ENCODE results near the gene TRAP1.
"Not testable (repeated sequence)": the region's sequence is repeated elsewhere in the genome, so short reads cannot be mapped to it uniquely, and the experiment has no call there.

TRAP1 gene

GRCh38 chr16:3661311-3661710 is 56.0 kb downstream of the TRAP1 start:
- Histone ChIP-seq H3K36me3 (ENCODE audit: control insufficient read depth, insufficient read depth, low read length) (peaks cover 33% of the 10 kb centered on the region), H3K27ac (ENCODE audit: low read depth, low read length) (no peak overlapping the region), H3K4me1 (ENCODE audit: control insufficient read depth, insufficient read depth, low read length) (no peaks in the 10 kb centered on the region), H3K27me3 (ENCODE audit: control insufficient read depth, insufficient read depth, low read length) (no peaks in the 10 kb centered on the region), H3K9ac (ENCODE audit: low read length) (no peak overlapping the region), H3K4me3 (ENCODE audit: low read length) (no peak overlapping the region)

GRCh38 chr16:3659251-3659650 is 58.1 kb downstream of the TRAP1 start:
- peaks cover 28% of the 10 kb centered on the region for H3K36me3 ChIP-seq (ENCODE audit: control insufficient read depth, insufficient read depth, low read length)
- no peak overlapping the region for H3K4me3 ChIP-seq (ENCODE audit: low read length)

DNA sequence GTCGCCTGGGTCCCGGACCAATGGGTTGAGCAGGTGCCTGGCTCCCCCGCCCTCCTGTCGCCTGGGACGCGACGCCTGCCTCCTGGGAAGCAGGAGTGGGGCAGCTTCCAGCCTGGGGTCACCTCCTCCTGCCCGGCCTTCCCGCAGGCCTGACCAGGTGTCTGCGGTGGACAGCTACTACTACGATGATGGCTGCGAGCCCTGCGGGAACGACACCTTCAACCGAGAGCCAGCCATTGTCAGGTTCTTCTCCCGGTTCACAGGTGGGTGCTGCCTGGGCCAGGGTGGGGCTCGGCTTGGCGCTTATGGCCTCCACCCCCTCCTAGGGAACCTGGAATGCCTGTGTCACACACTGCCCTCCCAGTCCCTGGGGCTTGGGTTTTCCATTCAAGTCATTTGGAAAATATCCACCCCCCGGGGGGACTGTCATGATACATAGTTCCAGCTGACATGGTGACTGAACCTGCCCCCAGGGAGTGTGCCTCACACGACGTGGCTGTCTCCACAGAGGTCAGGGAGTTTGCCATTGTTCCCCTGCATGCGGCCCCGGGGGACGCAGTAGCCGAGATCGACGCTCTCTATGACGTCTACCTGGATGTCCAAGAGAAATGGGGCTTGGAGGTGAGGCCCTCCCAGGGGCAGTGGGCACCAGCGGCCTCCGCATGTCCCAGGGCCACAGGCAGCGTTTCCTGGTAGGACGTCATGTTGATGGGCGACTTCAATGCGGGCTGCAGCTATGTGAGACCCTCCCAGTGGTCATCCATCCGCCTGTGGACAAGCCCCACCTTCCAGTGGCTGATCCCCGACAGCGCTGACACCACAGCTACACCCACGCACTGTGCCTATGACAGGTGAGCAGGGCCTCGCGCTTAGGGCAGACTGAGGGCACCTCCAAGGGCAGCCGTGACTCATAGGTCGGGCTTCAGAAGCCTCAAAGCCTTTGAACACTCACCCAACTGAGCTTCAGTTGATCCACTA is 60.5 kb downstream of the TRAP1 start:
- no peaks in the 10 kb centered on the region for H3K27me3 ChIP-seq (ENCODE audit: control insufficient read depth, insufficient read depth, low read length)
- H3K4me3 ChIP-seq (ENCODE audit: low read length), result no peak overlapping the region
- H3K9ac ChIP-seq (ENCODE audit: low read length), result no peak overlapping the region
- no peak overlapping the region for H3K27ac ChIP-seq (ENCODE audit: low read depth, low read length)
- no peaks in the 10 kb centered on the region for H3K4me1 ChIP-seq (ENCODE audit: control insufficient read depth, insufficient read depth, low read length)
- peaks cover 15% of the 10 kb centered on the region for H3K36me3 ChIP-seq (ENCODE audit: control insufficient read depth, insufficient read depth, low read length)

More at GRCh38 chr16:3659251-3659650, 58.1 kb downstream of the TRAP1 start:
- Histone ChIP-seq H3K27me3 (ENCODE audit: control insufficient read depth, insufficient read depth, low read length) (no peaks in the 10 kb centered on the region), H3K9ac (ENCODE audit: low read length) (no peak overlapping the region), H3K4me1 (ENCODE audit: control insufficient read depth, insufficient read depth, low read length) (no peaks in the 10 kb centered on the region), H3K27ac (ENCODE audit: low read depth, low read length) (no peak overlapping the region)

DNA sequence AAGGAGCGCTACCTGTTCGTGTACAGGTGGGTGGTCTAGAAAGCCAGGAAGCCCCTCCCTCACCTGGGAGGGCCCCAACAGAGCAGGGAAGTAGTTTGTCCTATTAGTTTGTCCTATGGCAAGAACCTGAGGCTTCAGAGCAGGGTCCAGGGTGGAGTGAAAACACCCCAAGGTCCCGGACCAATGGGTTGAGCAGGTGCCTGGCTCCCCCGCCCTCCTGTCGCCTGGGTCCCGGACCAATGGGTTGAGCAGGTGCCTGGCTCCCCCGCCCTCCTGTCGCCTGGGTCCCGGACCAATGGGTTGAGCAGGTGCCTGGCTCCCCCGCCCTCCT is 61.2 kb downstream of the TRAP1 start:
- H3K4me1 ChIP-seq (ENCODE audit: control insufficient read depth, insufficient read depth, low read length); H3K27me3 ChIP-seq (ENCODE audit: control insufficient read depth, insufficient read depth, low read length); H3K4me3 ChIP-seq (ENCODE audit: low read length); H3K27ac ChIP-seq (ENCODE audit: low read depth, low read length); H3K9ac ChIP-seq (ENCODE audit: low read length): not testable (repeated sequence)
- peaks cover 14% of the 10 kb centered on the region for H3K36me3 ChIP-seq (ENCODE audit: control insufficient read depth, insufficient read depth, low read length)

- Histone ChIP-seq H3K9ac (ENCODE audit: low read length) (no peak overlapping the region), H3K27ac (ENCODE audit: low read depth, low read length) (no peak overlapping the region), H3K36me3 (ENCODE audit: control insufficient read depth, insufficient read depth, low read length) (peaks cover 14% of the 10 kb centered on the region), H3K4me3 (ENCODE audit: low read length) (no peak overlapping the region), H3K27me3 (ENCODE audit: control insufficient read depth, insufficient read depth, low read length) (no peaks in the 10 kb centered on the region), H3K4me1 (ENCODE audit: control insufficient read depth, insufficient read depth, low read length) (no peaks in the 10 kb centered on the region)
Measured at GRCh38 chr16:3655396-3656159, 61.7 kb downstream of the TRAP1 start.

- peaks cover 11% of the 10 kb centered on the region for H3K36me3 ChIP-seq (ENCODE audit: control insufficient read depth, insufficient read depth, low read length)
- no peak overlapping the region for H3K4me3 ChIP-seq (ENCODE audit: low read length)
- no peak overlapping the region for H3K27ac ChIP-seq (ENCODE audit: low read depth, low read length)
- no peaks in the 10 kb centered on the region for H3K4me1 ChIP-seq (ENCODE audit: control insufficient read depth, insufficient read depth, low read length)
- no peaks in the 10 kb centered on the region for H3K27me3 ChIP-seq (ENCODE audit: control insufficient read depth, insufficient read depth, low read length)
- H3K9ac ChIP-seq (ENCODE audit: low read length), result no peak overlapping the region
Measured at GRCh38 chr16:3655030-3655395, 62.3 kb downstream of the TRAP1 start.

DNA sequence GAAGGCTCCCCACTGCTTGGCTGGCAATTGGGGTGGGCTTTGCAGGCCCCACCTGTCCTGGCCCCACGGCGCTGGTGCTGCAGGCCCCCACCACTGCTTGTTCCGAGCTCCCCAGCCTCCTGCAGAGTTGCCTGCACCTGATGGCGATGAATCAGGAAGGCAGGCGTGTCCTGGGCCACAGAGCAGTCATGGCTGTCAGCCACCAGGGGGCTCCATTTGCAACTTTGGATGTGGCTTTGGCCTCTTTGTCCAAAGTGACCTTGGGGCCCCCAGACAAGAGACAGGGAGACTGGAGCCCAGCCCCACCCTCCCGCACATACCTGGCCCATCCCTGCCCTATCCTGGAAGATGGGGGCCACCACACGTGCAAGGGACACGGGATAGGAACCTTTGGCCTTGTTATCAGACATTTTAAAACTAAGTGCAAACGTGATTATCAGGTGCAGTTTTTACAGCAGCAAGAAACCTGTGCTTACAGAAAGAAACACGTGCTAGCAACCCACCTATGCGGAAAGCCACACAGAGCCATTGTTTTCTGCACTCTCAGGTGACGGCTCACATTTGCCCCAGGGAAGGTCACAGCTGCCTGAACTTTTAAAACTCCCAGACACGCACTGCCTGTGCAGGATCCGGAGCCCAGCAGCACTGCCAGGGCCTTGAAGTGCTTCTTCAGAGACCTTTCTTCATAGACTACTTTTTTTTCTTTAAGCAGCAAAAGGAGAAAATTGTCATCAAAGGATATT is 62.9 kb downstream of the TRAP1 start, which contains the start of gene DNASE1:
Gene DNASE1, plus strand, starts transcription at position 443 of the 743 bp plus-strand sequence. CDS start 683 bp downstream, outside the sequence.
- H3K27ac ChIP-seq (ENCODE audit: low read depth, low read length), result no peak within 1 kb of the TSS
- H3K27me3 ChIP-seq (ENCODE audit: control insufficient read depth, insufficient read depth, low read length), result no peaks in the 10 kb centered on the region
- no peaks in the 10 kb centered on the region for H3K4me1 ChIP-seq (ENCODE audit: control insufficient read depth, insufficient read depth, low read length)
- no peak within 1 kb of the TSS for H3K9ac ChIP-seq (ENCODE audit: low read length)
- peaks cover 11% of the 10 kb centered on the region for H3K36me3 ChIP-seq (ENCODE audit: control insufficient read depth, insufficient read depth, low read length)
- no peak within 1 kb of the TSS for H3K4me3 ChIP-seq (ENCODE audit: low read length)

DNA sequence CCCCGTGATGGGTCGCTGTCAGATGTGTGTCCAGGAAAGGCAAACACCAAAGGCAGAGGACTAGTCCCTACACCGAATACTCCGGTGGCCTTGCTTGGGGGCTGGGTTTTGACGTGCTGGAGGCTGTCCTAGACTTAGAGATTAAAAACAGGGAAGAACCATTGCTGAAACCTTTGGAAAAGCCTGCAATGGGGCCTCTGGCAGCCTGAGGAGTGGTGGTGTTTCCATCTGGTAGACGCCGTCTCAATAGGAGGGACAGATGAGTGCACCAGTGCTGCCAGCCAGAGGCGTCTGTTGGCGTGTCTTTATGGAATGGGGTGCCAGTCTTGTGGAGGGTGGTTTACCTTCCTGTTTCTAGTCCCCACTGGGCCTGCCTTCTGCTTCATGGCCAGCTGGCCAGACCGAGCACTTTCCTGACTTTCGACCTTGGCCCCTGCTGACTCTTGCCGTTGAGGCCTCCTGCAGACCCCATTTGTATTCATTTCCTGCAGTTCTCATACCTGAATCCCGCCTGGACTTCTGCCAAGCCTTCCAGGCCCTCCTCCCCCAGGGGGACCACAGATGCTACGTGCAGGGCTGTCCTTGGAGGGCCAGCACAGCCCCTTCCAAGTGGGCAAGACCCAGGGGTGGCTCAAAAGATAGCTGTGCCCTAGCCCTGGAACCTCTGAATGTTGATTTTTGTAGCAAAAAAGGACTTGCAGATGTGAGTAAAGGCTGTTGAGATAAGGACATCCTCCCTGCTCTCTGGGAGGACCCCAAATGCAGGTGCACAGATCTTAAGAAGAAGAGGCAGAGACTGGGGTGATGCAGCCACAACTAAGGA is 64.7 kb downstream of the TRAP1 start:
- Histone ChIP-seq H3K4me1 (ENCODE audit: control insufficient read depth, insufficient read depth, low read length) (no peaks in the 10 kb centered on the region), H3K9ac (ENCODE audit: low read length) (no peak overlapping the region), H3K27ac (ENCODE audit: low read depth, low read length) (no peak overlapping the region), H3K4me3 (ENCODE audit: low read length) (no peak overlapping the region), H3K36me3 (ENCODE audit: control insufficient read depth, insufficient read depth, low read length) (peaks cover 7% of the 10 kb centered on the region), H3K27me3 (ENCODE audit: control insufficient read depth, insufficient read depth, low read length) (no peaks in the 10 kb centered on the region)

GRCh38 chr16:3651461-3652372 is 65.6 kb downstream of the TRAP1 start:
- Histone ChIP-seq H3K27me3 (ENCODE audit: control insufficient read depth, insufficient read depth, low read length) (no peaks in the 10 kb centered on the region), H3K27ac (ENCODE audit: low read depth, low read length) (no peak overlapping the region), H3K4me1 (ENCODE audit: control insufficient read depth, insufficient read depth, low read length) (no peaks in the 10 kb centered on the region), H3K36me3 (ENCODE audit: control insufficient read depth, insufficient read depth, low read length) (peaks cover 3% of the 10 kb centered on the region), H3K9ac (ENCODE audit: low read length) (no peak overlapping the region), H3K4me3 (ENCODE audit: low read length) (no peak overlapping the region)

DNA sequence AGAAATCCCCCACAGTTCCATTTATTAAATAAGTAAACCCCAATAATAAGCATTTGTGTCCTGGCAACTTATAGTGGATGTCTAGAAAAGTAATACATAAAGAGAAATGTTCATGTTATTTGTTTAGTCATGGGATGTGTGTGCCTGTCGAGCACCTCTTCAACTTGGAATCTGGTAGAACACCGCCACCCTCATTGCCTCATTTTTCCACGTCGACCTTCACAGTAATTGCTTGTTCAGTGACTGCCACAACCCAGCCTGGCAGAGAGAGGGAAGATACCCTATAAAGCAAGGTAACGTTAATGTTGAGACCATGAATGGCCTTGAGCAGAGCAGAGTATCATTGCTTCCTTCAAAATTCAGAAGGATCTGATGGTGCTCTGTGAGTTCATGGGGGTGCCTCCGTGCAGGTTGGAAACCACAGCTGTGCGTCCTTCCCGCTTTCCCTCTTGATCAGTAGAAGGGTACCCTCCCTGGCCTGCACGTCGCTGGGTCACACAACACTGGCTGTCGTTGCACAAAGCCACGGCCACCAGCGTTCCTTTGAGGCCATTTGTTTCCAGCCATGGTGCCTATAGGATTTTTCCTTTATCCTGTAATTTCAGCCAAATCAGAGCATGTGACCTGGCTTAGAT is 66.6 kb downstream of the TRAP1 start:
- H3K4me3 ChIP-seq (ENCODE audit: low read length), result no peak overlapping the region

More for the DNA sequence above, 66.6 kb downstream of the TRAP1 start:
- Histone ChIP-seq H3K9ac (ENCODE audit: low read length) (no peak overlapping the region), H3K27ac (ENCODE audit: low read depth, low read length) (no peak overlapping the region), H3K36me3 (ENCODE audit: control insufficient read depth, insufficient read depth, low read length) (peaks cover 3% of the 10 kb centered on the region), H3K27me3 (ENCODE audit: control insufficient read depth, insufficient read depth, low read length) (no peaks in the 10 kb centered on the region), H3K4me1 (ENCODE audit: control insufficient read depth, insufficient read depth, low read length) (no peaks in the 10 kb centered on the region)
